Stimulated activated CD8-positive, alpha-beta memory T cell treated with anti-CD3 and anti-CD28 coated beads, Interleukin-7, amount 100 ng/mL, for 48 hours (primary cell): ENCODE measurements around the gene C16orf89.
"Not testable (repeated sequence)": the region's sequence is repeated elsewhere in the genome, so short reads cannot be mapped to it uniquely, and the experiment has no call there.

ENCODE experiments used
- DNase-seq, 2 donors: peaks; one replicate each; pipeline ENCODE4 v3.0.0-alpha.2; 2020; ENCODE audit warnings: low read depth in 1 of 2; ENCODE audit errors: extremely low read depth in 1 of 2

The C16orf89 gene

DNA sequence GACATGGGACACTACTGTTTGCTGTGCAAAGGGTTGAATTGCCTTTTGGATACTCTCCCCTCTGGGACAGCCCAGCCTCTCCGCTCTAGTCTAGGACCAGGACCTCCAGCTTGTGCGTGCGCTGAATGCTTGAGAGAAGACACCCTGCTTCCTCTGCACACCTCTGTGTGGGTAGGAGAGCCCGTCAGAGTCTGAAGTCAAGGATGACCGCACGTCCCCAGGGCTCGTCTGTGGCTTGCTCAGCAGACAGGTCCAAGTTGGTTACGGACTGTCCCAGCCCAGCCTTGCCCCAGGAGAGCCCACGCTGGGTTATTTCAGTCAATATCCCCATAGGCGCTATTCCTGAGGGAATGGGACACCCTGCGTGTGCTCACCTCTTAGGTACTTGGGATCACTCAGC is 3.7 kb downstream of the C16orf89 start:
- no peak for DNase-seq

DNA sequence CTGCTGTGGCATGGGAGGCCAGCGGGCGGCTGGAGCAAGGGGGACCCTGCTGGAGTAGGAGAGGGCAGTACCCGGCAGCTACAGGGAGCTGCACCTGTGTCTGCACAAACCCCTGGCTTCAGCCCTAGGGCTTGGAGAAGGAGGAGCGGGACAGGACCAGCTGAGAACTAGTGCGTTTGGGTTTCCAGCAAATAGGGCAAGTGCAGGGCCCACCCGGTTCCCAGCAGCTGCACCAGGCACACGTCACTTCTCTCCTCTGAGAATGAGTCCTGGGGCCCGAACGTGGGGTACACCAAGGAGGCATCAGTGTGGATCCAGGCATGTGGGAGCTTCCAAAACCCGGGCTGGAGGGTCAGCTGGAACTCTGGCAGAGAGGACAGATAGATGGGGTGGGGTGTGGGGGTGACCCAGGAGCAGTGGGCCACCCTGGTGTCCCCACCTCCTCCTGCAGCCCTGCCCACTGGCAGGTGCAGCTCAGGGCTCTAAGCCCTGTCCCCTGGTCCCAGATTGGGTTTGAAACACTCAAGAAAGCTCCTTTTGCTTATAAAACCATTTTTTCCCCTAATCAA is 5.6 kb downstream of the C16orf89 start:
- no peak for DNase-seq

GRCh38 chr16:5059386-5060072 is 6.2 kb downstream of the C16orf89 start:
- no peak for DNase-seq

- DNase-seq = no peak
Observed at GRCh38 chr16:5058476-5058875, 7.3 kb downstream of the C16orf89 start.

DNA sequence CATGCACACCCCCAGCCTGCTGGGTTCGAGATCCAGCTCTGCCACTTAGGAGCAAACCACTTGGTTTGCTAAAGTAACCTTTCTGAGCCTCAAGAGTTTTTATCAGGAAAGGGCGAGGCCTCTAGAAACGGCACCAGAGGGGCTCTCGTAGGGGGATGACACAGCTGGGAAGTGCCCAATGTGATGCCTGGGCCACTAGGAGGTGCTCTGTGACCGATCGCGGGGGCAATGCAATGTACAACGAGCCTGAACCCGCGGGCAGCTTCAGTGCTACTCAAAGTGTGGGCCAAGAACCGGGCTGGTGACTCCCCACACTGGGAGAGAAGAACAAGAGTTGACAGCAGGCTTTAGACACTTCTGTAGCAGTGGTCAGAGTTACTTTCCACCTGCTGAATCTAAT is 9.4 kb downstream of the C16orf89 start:
- DNase-seq = peak; percentile 21 to 43

- DNase-seq = no peak
Observed at GRCh38 chr16:5054876-5055865, 10.6 kb downstream of the C16orf89 start.

DNA sequence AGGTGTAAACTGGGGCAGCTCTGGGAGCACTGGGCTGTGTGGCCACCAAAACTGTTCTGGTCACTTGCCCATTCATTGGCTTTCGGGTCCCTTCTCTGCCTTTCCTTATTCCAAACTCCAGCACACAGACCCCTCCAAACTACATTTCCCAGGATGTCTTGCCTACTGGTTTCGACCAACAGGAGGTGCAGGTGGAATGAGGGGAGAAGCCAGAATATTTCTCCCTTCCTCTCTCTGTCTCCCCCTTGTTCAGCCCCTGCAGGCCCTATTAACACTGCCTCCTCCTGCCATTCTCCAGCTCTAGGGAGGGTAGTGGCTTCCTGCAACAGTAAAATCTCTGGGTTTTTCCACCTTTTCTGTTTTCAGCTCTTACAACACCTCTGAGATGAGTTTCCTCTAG is 18.8 kb downstream of the C16orf89 start:
- no peak for DNase-seq

GRCh38 chr16:5045499-5046115 is 20.1 kb downstream of the C16orf89 start:
- no peak for DNase-seq

GRCh38 chr16:5044581-5044980 is 21.2 kb downstream of the C16orf89 start:
- not testable (repeated sequence) for DNase-seq

GRCh38 chr16:5044011-5044540 is 21.7 kb downstream of the C16orf89 start:
- no peak for DNase-seq

DNA sequence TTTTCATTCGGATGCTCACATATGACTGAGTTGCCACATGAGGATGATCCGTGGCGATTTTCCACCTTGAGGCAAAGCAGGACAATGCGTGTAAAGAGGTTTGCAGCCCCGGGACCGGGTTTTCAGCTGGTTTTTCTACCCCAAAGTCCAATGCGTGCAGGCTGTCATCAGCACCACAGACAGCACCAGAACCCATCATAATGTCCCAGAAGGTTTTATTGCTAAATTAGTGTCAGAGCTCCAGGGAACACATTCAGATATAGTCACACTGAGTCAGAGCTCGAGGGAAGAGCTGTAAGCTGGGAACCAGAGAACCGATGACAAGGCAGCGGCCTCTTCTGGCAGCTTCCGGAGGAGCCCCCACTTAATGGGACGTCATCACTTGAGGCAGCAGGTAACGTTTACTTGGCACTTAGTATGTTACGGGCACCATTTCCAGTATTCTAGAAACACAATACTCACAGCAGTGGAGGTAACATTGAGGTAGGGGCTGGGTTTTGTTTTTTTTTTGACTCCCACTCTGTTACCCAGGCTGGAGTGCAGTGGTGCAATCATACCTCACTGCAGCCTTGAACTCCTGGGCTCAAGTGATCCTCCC is 23.1 kb downstream of the C16orf89 start:
- DNase-seq = no peak

DNA sequence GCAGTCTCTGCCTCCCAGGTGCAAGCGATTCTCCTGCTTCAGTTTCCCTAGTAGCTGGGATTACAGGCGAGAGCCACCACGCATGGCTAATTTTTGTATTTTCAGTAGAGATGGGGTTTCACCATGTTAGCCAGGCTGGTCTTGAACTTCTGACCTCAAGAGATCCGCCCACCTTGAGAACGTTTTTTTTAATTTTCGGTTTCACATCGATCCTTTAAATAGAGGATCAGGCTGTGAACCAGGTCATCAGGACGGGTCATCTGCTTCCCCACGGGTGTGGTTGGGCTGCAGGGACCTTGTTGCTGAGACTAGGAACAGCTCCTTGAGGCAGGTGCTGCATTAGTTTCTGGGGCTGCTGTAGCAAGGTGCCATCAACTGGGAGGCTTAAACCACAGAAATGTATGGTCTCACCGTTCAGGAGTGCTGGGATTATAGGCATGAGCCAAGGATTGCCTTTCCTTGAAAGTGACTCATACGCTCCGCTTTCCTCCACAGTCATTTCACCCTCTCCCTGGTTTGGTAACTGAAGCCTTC is 24.1 kb downstream of the C16orf89 start:
- DNase-seq = no peak

- no peak for DNase-seq
Observed at GRCh38 chr16:5040451-5040850, 25.3 kb downstream of the C16orf89 start.

- DNase-seq = no peak
Observed at GRCh38 chr16:5036228-5037156, 29.3 kb downstream of the C16orf89 start.

GRCh38 chr16:5035909-5036227 is 29.9 kb downstream of the C16orf89 start:
- DNase-seq = no peak

GRCh38 chr16:5034167-5034523 is 31.6 kb downstream of the C16orf89 start:
- no peak for DNase-seq

- DNase-seq = peak; percentile 59 to 71
Observed at GRCh38 chr16:5033256-5034166, 32.2 kb downstream of the C16orf89 start, which contains the start of gene NAGPA. Gene NAGPA, minus strand, starts transcription at chr16:5033935. Its CDS starts 21 bp downstream, at chr16:5033914.

DNA sequence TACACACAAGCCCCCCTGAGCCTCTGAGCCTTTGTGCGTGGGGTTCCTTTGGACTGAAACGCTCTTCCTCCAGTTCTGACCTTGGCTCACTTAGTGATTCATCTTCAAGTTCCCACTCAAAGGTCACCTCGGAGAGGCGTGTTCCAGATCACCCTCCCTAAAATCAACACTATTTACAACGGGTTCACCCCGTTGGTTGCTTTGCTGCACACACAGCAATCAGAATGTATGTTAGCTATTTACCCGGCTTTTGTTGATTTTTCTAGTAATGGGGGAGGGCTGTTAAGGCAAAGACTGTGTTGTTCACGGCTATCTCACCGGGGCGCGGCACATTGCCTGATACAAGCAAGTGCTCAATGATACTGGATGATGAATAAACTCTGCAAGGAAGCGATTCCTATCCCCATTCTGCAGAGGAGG is 33.0 kb downstream of the C16orf89 start:
- DNase-seq = no peak
